Liver (tissue), 9 donors: ENCODE results near the gene TBCD. TPM values are rescaled to one million over a fixed set of nuclear protein-coding genes. Genes with fewer than 3 reads are reported as not detected.

Source experiments
- DNase-seq: peaks from one replicate; pipeline ENCODE4 v3.0.0-alpha.2; 2017; ENCODE audit warnings: low spot score
- H3K27ac ChIP-seq, 2 donors: one replicate each; pipeline ENCODE4 v1.7.0; 2013; ENCODE audit warnings: inconsistent platforms in 2 of 2, low read length in 2 of 2, control low read depth in 1 of 2, low read depth in 1 of 2, mild to moderate bottlenecking in 1 of 2
- H3K27me3 ChIP-seq, 4 donors: one replicate each; pipeline versions ENCODE4 v1.6.1 to v1.7.0; 2013; ENCODE audit warnings: low read length in 3 of 4, inconsistent platforms in 1 of 4, mild to moderate bottlenecking in 1 of 4, moderate library complexity in 1 of 4; ENCODE audit not compliant: control insufficient read depth in 4 of 4, insufficient read depth in 4 of 4
- H3K36me3 ChIP-seq, 4 donors: one replicate each; pipeline versions ENCODE4 v1.6.1 to v1.7.0; 2013; ENCODE audit warnings: low read length in 3 of 4, mild to moderate bottlenecking in 3 of 4, low read depth in 1 of 4, moderate library complexity in 1 of 4; ENCODE audit not compliant: control insufficient read depth in 4 of 4, insufficient read depth in 3 of 4
- H3K4me1 ChIP-seq, 4 donors: one replicate each; pipeline versions ENCODE4 v1.6.1 to v1.7.0; 2013; ENCODE audit warnings: low read length in 3 of 4, mild to moderate bottlenecking in 3 of 4, moderate library complexity in 1 of 4; ENCODE audit not compliant: control insufficient read depth in 4 of 4, insufficient read depth in 4 of 4
- H3K4me3 ChIP-seq, 3 donors: one replicate each; pipeline versions ENCODE4 v1.6.1 to v1.7.0; 2013; ENCODE audit warnings: low read length in 3 of 3, control low read depth in 1 of 3, low read depth in 1 of 3, mild to moderate bottlenecking in 1 of 3
- H3K9ac ChIP-seq, 2 donors: one replicate each; pipeline ENCODE4 v1.7.0; 2013; ENCODE audit warnings: low read length in 2 of 2, mild to moderate bottlenecking in 2 of 2, moderate library complexity in 2 of 2, control low read depth in 1 of 2, low read depth in 1 of 2
- H3K9me3 ChIP-seq, 4 donors: one replicate each; pipeline versions ENCODE4 v1.6.1 to v1.7.0; 2013; ENCODE audit warnings: low read length in 3 of 4; ENCODE audit not compliant: control insufficient read depth in 4 of 4
- EGR1 ChIP-seq, 2 donors: IDR thresholded peaks; 2 replicates each; pipeline ENCODE4 v1.6.1; 2016 to 2018; ENCODE audit warnings: antibody characterized with exemption in 2 of 2, low read depth in 2 of 2
- FOXA1 ChIP-seq: IDR thresholded peaks from 2 replicates; pipeline ENCODE4 v1.6.1; 2016; ENCODE audit warnings: antibody characterized with exemption
- FOXA2 ChIP-seq: IDR thresholded peaks from 2 replicates; pipeline ENCODE4 v1.6.1; 2016; ENCODE audit warnings: antibody characterized with exemption
- GABPA ChIP-seq, 2 donors: IDR thresholded peaks in 1 of 2; conservative IDR thresholded peaks in 1 of 2; 2 replicates each; pipeline ENCODE4 v1.6.1; 2016; ENCODE audit warnings: antibody characterized with exemption in 2 of 2, mild to moderate bottlenecking in 1 of 2, moderate library complexity in 1 of 2
- HNF4G ChIP-seq: IDR thresholded peaks from 2 replicates; pipeline ENCODE4 v1.6.1; 2016; ENCODE audit warnings: antibody characterized with exemption
- JUND ChIP-seq, 2 donors: IDR thresholded peaks; 2 replicates each; pipeline ENCODE4 v1.6.1; 2016; ENCODE audit warnings: antibody characterized with exemption in 2 of 2
- NR2F2 ChIP-seq: IDR thresholded peaks from 2 replicates; pipeline ENCODE4 v1.6.1; 2016; ENCODE audit warnings: antibody characterized with exemption
- RAD21 ChIP-seq, 2 donors: IDR thresholded peaks; 2 replicates each; pipeline ENCODE4 v1.6.1; 2016; ENCODE audit warnings: antibody characterized with exemption in 2 of 2, mild to moderate bottlenecking in 2 of 2
- RXRA ChIP-seq, 2 donors: IDR thresholded peaks; 2 replicates each; pipeline ENCODE4 v1.6.1; 2017 to 2018; ENCODE audit warnings: antibody characterized with exemption in 2 of 2, mild to moderate bottlenecking in 1 of 2
- SP1 ChIP-seq: IDR thresholded peaks from 2 replicates; pipeline ENCODE4 v1.6.1; 2018; ENCODE audit warnings: antibody characterized with exemption, mild to moderate bottlenecking
- WGBS: extraction: QIAGEN DNeasy Blood & Tissue Kit; methylation state at CpG from one replicate; pipeline ENCODE4 v1.1.7; 2013; 5-methylcytosine and 5-hydroxymethylcytosine counted together
- polyA plus RNA-seq, 2 donors: library from polyadenylated mRNA; stranded (reverse) in 1 of 2; unstranded in 1 of 2; fragments of 200-250 nt in 1 of 2; fragments of >200 nt in 1 of 2; fragmentation: Nextera tagmentation in 1 of 2; extraction: Ambion mirVana in 1 of 2; gene quantifications; one replicate each; pipeline versions ENCODE4 v1.2.1 to v1.2.3, GENCODE V29; 2013 to 2015
- total RNA-seq, 2 donors: library from RNA; depleted of rRNA; stranded (reverse); fragments of >200 nt; gene quantifications; one replicate each; pipeline ENCODE4 v1.2.3, GENCODE V29; 2014
- TF ChIP-seq, protein P1 (sequence below): IDR thresholded peaks from 2 replicates; pipeline ENCODE4 v1.6.1; 2016; ENCODE audit warnings: antibody characterized with exemption
- TF ChIP-seq, protein P2 (sequence below): fragments of 150-350 bp; IDR thresholded peaks from 2 replicates; pipeline ENCODE4 v1.5.1; 2017; ENCODE audit warnings: improper control_type of control experiment, low read depth, low read length; ENCODE audit not compliant: missing input control
- TF ChIP-seq, protein P3 (sequence below): IDR thresholded peaks from 2 replicates; pipeline ENCODE4 v1.6.1; 2016; ENCODE audit warnings: antibody characterized with exemption
- TF ChIP-seq, protein P4 (sequence below): IDR thresholded peaks from 2 replicates; pipeline ENCODE4 v1.6.1; 2016; ENCODE audit warnings: antibody characterized with exemption, mild to moderate bottlenecking
- donor health status: healthy.
- donor health status: healthy.
- donor health status: healthy.
- donor health status: healthy.
- donor health status: healthy.

Gene TBCD
- total and polyA plus RNA-seq, 4 donors = 29.8 to 42.2 (median 33.0) TPM

DNA sequence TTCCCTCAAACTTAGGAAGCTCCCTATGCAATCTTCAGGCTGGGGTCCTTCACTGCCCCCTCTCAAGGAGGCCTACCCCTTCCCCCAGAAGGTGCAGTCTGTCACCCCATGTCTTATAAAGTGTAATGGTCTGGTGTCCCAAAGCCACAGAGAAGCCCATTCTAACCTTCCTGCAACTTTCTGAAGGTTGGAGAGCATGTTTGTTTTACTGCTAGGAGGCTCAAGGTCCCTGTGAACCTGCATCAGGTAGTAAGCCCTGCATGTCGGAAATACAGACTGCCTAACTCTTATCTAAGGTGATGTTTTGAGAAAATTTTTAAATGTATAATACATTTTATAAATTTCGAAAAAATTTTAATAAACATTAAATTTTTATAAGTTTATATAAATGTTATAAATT, 69.7 kb downstream of the TBCD start:
- H3K4me1 ChIP-seq = no peaks in the 10 kb centered on the region
- WGBS = 97% methylated on average over 2 of the region's 2 CpGs

DNA sequence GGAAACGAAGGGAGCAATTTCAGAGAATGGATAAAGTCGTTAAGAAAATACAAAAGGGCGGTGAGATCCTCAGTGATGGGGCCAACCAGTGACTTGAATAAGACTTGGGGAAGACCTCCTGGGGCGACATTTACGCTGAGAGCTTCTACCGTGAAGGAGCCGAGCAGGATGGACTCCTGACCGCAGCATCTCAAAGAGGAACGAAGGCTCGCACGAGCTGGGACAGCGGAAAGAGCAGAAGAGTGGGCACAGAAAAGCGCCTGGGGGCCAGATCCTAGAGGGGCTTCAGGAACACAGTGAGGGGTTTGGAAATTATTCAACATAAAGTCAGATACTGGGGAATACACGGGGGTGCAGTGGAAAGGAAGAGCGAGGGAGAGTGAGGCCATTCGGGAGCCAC, 70.4 kb downstream of the TBCD start:
- no peak for TF ChIP-seq NR2F2
- H3K27ac ChIP-seq = no peak overlapping the region
- 92% methylated on average over 16 of the region's 16 CpGs for WGBS
- no peaks in the 10 kb centered on the region for H3K27me3 ChIP-seq
- H3K4me3 ChIP-seq = no peak overlapping the region
- no peak for DNase-seq
- no peak overlapping the region for H3K9ac ChIP-seq
- H3K36me3 ChIP-seq = peaks cover 0 to 16% (median 6%) of the 10 kb centered on the region in 4 donors
- H3K9me3 ChIP-seq = peaks cover 0 to 5% (median 0%) of the 10 kb centered on the region in 4 donors
- H3K4me1 ChIP-seq = no peaks in the 10 kb centered on the region

More for the DNA sequence above, 69.7 kb downstream of the TBCD start:
- H3K27me3 ChIP-seq = no peaks in the 10 kb centered on the region
- H3K27ac ChIP-seq = no peak overlapping the region
- DNase-seq = no peak
- no peak overlapping the region for H3K4me3 ChIP-seq
- H3K9me3 ChIP-seq = peaks cover 0 to 5% (median 0%) of the 10 kb centered on the region in 4 donors
- no peak overlapping the region for H3K9ac ChIP-seq
- H3K36me3 ChIP-seq = peaks cover 0 to 16% (median 6%) of the 10 kb centered on the region in 4 donors
- TF ChIP-seq SP1 (no peak), RAD21 (IDR thresholded peaks at IDR 0.05) (no peak), GABPA (IDR thresholded peaks at IDR 0.05 in 1 of 2, conservative IDR thresholded peaks at IDR 0.05 in 1 of 2) (no peak), FOXA2 (no peak), JUND (IDR thresholded peaks at IDR 0.05) (no peak), EGR1 (IDR thresholded peaks at IDR 0.05; ENCODE audit: low read depth in 2 of 2) (no peak), HNF4G (no peak), RXRA (IDR thresholded peaks at IDR 0.05) (no peak), FOXA1 (no peak)
- TF ChIP-seq, protein P1, sequence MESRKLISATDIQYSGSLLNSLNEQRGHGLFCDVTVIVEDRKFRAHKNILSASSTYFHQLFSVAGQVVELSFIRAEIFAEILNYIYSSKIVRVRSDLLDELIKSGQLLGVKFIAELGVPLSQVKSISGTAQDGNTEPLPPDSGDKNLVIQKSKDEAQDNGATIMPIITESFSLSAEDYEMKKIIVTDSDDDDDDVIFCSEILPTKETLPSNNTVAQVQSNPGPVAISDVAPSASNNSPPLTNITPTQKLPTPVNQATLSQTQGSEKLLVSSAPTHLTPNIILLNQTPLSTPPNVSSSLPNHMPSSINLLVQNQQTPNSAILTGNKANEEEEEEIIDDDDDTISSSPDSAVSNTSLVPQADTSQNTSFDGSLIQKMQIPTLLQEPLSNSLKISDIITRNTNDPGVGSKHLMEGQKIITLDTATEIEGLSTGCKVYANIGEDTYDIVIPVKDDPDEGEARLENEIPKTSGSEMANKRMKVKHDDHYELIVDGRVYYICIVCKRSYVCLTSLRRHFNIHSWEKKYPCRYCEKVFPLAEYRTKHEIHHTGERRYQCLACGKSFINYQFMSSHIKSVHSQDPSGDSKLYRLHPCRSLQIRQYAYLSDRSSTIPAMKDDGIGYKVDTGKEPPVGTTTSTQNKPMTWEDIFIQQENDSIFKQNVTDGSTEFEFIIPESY = no peak
- TF ChIP-seq, protein P2, sequence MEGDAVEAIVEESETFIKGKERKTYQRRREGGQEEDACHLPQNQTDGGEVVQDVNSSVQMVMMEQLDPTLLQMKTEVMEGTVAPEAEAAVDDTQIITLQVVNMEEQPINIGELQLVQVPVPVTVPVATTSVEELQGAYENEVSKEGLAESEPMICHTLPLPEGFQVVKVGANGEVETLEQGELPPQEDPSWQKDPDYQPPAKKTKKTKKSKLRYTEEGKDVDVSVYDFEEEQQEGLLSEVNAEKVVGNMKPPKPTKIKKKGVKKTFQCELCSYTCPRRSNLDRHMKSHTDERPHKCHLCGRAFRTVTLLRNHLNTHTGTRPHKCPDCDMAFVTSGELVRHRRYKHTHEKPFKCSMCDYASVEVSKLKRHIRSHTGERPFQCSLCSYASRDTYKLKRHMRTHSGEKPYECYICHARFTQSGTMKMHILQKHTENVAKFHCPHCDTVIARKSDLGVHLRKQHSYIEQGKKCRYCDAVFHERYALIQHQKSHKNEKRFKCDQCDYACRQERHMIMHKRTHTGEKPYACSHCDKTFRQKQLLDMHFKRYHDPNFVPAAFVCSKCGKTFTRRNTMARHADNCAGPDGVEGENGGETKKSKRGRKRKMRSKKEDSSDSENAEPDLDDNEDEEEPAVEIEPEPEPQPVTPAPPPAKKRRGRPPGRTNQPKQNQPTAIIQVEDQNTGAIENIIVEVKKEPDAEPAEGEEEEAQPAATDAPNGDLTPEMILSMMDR = no peak
- TF ChIP-seq, protein P3, sequence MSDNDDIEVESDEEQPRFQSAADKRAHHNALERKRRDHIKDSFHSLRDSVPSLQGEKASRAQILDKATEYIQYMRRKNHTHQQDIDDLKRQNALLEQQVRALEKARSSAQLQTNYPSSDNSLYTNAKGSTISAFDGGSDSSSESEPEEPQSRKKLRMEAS = no peak
- TF ChIP-seq, protein P4, sequence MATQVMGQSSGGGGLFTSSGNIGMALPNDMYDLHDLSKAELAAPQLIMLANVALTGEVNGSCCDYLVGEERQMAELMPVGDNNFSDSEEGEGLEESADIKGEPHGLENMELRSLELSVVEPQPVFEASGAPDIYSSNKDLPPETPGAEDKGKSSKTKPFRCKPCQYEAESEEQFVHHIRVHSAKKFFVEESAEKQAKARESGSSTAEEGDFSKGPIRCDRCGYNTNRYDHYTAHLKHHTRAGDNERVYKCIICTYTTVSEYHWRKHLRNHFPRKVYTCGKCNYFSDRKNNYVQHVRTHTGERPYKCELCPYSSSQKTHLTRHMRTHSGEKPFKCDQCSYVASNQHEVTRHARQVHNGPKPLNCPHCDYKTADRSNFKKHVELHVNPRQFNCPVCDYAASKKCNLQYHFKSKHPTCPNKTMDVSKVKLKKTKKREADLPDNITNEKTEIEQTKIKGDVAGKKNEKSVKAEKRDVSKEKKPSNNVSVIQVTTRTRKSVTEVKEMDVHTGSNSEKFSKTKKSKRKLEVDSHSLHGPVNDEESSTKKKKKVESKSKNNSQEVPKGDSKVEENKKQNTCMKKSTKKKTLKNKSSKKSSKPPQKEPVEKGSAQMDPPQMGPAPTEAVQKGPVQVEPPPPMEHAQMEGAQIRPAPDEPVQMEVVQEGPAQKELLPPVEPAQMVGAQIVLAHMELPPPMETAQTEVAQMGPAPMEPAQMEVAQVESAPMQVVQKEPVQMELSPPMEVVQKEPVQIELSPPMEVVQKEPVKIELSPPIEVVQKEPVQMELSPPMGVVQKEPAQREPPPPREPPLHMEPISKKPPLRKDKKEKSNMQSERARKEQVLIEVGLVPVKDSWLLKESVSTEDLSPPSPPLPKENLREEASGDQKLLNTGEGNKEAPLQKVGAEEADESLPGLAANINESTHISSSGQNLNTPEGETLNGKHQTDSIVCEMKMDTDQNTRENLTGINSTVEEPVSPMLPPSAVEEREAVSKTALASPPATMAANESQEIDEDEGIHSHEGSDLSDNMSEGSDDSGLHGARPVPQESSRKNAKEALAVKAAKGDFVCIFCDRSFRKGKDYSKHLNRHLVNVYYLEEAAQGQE = no peak
